Measurements from ENCODE around the gene SOAT1.

DNA sequence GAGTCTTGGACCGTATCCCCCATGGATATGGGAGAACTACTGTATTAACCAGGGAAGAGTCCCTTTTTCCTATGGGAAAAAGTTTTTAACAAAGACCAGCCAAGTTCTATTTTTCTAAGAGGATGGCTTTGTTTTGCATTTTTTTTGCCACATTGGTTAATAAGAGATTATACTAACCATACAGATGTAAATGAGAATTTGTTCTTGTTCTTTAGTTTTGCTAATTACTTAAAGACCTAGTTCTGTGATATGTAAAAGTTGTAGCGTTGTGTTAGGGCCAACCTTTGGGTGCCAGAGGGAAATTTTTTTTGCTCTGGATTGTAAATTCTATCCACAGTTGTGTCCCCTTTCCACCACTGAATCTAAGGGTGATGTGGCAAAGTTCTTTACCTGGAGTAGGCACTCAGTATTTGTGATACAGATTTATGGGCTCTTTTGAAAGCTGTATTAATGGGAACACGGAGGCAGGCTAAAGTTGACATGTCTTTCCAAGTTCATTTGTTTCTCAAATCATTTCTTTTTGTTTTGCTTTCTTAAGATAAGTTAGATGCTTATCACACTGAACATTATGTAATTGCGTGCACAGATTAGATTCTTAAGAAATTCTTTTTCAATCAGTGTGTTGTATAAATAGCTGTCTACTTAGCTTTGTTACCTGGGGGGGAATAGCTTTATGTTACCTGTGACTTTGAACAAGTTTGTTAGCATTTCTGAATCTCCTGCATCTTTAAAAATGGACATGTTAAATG, 2.9 kb downstream of the SOAT1 start:
- TF ChIP-seq, protein P1, sequence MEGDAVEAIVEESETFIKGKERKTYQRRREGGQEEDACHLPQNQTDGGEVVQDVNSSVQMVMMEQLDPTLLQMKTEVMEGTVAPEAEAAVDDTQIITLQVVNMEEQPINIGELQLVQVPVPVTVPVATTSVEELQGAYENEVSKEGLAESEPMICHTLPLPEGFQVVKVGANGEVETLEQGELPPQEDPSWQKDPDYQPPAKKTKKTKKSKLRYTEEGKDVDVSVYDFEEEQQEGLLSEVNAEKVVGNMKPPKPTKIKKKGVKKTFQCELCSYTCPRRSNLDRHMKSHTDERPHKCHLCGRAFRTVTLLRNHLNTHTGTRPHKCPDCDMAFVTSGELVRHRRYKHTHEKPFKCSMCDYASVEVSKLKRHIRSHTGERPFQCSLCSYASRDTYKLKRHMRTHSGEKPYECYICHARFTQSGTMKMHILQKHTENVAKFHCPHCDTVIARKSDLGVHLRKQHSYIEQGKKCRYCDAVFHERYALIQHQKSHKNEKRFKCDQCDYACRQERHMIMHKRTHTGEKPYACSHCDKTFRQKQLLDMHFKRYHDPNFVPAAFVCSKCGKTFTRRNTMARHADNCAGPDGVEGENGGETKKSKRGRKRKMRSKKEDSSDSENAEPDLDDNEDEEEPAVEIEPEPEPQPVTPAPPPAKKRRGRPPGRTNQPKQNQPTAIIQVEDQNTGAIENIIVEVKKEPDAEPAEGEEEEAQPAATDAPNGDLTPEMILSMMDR (IDR thresholded peaks at IDR 0.05; ENCODE audit: insufficient read depth, low read length, poor library complexity, severe bottlenecking): no peak
- TF ChIP-seq EZH2phosphoT487 (conservative IDR thresholded peaks at IDR 0.05; ENCODE audit: low read length): no peak

All from SU-DHL-6 (cell line).